ENCODE measurements around the gene MRPL23.

- TF ChIP-seq, protein P1, sequence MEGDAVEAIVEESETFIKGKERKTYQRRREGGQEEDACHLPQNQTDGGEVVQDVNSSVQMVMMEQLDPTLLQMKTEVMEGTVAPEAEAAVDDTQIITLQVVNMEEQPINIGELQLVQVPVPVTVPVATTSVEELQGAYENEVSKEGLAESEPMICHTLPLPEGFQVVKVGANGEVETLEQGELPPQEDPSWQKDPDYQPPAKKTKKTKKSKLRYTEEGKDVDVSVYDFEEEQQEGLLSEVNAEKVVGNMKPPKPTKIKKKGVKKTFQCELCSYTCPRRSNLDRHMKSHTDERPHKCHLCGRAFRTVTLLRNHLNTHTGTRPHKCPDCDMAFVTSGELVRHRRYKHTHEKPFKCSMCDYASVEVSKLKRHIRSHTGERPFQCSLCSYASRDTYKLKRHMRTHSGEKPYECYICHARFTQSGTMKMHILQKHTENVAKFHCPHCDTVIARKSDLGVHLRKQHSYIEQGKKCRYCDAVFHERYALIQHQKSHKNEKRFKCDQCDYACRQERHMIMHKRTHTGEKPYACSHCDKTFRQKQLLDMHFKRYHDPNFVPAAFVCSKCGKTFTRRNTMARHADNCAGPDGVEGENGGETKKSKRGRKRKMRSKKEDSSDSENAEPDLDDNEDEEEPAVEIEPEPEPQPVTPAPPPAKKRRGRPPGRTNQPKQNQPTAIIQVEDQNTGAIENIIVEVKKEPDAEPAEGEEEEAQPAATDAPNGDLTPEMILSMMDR (optimal IDR thresholded peaks at IDR 0.05 in 1 of 3, IDR thresholded peaks at IDR 0.05 in 1 of 3, conservative IDR thresholded peaks at IDR 0.05 in 1 of 3; ENCODE audit: extremely low read depth in 1 of 3, insufficient read depth in 2 of 3, low read length in 3 of 3) = no peak
- no peak for TF ChIP-seq EZH2 (IDR thresholded peaks at IDR 0.05; ENCODE audit: low read length)
Observed at GRCh38 chr11:1998861-1999260, 51.7 kb downstream of the MRPL23 start.

Measured in keratinocyte (primary cell).